ENCODE results near the gene INTS7. TPM values are rescaled to one million over a fixed set of nuclear protein-coding genes. Genes with fewer than 3 reads are reported as not detected.

Gene INTS7
- total RNA-seq, 1 experiment from 2014 or later = 25.3 TPM

DNA sequence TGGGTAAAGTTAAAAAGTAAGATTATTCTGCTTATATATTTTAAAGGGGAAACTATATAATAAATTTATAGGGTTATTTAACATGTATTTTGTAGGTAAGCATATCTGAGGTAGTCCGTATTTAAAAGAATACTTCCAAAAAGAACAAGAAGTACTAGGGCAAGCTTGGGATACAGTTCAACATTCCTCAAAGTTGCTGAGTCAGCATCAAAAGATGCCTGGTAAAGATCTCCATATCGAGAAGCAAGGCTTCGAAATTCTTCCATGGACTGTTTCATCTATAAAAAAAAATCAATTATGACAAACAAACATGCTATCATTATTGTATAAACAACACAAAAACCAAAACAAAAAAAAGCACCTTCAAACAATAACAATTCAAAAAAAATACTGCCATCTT is 67.7 kb downstream of the INTS7 start:
- no peaks in the 10 kb centered on the region for H3K79me2 ChIP-seq (ENCODE audit: low read length)
- H3K36me3 ChIP-seq (ENCODE audit: low read depth, low read length) = peaks cover 54% of the 10 kb centered on the region
- H3K4me3 ChIP-seq (ENCODE audit: low read length) = no peak overlapping the region
- no peaks in the 10 kb centered on the region for H3K9me2 ChIP-seq (replicated peaks; ENCODE audit: low read length)
- ATAC-seq = no peak
- H3K4me1 ChIP-seq (ENCODE audit: insufficient read depth, low read length) = no peaks in the 10 kb centered on the region
- no peaks in the 10 kb centered on the region for H3K27me3 ChIP-seq (ENCODE audit: low read length)
- H3K4me2 ChIP-seq (ENCODE audit: low read length) = no peak overlapping the region
- H2AFZ ChIP-seq (ENCODE audit: low read length) = no peak overlapping the region
- ChIA-PET CTCF (no interaction called here), POLR2A (ENCODE audit: unreplicated experiment) (no interaction called here)
- H3K9me3 ChIP-seq (ENCODE audit: low read length) = no peaks in the 10 kb centered on the region
- TF ChIP-seq EZH2phosphoT487 (IDR thresholded peaks at IDR 0.05; ENCODE audit: borderline replicate concordance, low read length) (no peak), EZH2 (IDR thresholded peaks at IDR 0.05; ENCODE audit: low read length, unreplicated experiment) (no peak)
- TF ChIP-seq, protein P1, sequence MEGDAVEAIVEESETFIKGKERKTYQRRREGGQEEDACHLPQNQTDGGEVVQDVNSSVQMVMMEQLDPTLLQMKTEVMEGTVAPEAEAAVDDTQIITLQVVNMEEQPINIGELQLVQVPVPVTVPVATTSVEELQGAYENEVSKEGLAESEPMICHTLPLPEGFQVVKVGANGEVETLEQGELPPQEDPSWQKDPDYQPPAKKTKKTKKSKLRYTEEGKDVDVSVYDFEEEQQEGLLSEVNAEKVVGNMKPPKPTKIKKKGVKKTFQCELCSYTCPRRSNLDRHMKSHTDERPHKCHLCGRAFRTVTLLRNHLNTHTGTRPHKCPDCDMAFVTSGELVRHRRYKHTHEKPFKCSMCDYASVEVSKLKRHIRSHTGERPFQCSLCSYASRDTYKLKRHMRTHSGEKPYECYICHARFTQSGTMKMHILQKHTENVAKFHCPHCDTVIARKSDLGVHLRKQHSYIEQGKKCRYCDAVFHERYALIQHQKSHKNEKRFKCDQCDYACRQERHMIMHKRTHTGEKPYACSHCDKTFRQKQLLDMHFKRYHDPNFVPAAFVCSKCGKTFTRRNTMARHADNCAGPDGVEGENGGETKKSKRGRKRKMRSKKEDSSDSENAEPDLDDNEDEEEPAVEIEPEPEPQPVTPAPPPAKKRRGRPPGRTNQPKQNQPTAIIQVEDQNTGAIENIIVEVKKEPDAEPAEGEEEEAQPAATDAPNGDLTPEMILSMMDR (conservative IDR thresholded peaks at IDR 0.05; ENCODE audit: low read depth, low read length) = no peak
- H3K27ac ChIP-seq (ENCODE audit: low read length) = no peak overlapping the region
- 0 out of 2 replicates have a peak, but pooled peaks cover 4% of the 10 kb centered on the region for H4K20me1 ChIP-seq (ENCODE audit: low read length)
- BruUV-seq (replicated peaks) = no TSS peak
- intact Hi-C loops (cut with micrococcal nuclease) = no loop called here
- H3K9ac ChIP-seq (ENCODE audit: low read length) = no peak overlapping the region
- no peaks in the 10 kb centered on the region for H3F3A ChIP-seq (ENCODE audit: low read length, unreplicated experiment)
- DNase-seq = no peak

DNA sequence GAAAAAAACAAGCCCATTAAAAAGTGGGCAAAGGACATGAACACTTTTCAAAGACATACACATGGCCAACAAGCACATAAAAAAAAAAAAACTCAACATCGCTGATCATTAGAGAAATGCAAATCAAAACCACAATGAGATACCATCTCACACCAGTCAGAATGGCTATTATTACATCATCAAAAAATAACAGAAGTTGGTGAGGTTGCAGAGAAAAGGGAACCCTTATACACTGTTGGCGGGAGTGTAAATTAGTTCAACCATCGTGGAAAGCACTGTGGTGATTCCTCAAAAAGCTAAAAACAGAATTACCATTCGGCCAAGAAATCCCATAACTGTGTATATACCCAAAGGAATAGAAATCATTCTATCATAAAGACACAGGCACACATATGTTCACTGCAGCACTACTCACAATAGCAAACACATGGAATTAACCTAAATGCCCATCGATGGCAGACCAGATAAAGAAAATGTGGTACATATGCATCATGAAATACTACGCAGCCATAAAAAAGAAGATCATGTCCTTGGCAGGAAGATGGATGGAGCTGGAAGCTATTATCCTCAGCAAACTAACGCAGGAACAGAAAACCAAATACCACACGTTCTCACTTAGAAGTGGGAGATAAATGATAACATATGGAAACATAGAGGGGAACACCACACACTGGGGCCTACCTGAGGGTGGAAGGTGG is 70.1 kb downstream of the INTS7 start:
- H3K27ac ChIP-seq (ENCODE audit: low read length) = no peak overlapping the region
- H3K9ac ChIP-seq (ENCODE audit: low read length) = no peak overlapping the region
- no peak for DNase-seq
- H3K27me3 ChIP-seq (ENCODE audit: low read length) = no peaks in the 10 kb centered on the region
- 0 out of 2 replicates have a peak, but pooled peaks cover 4% of the 10 kb centered on the region for H4K20me1 ChIP-seq (ENCODE audit: low read length)
- H3K9me2 ChIP-seq (replicated peaks; ENCODE audit: low read length) = no peaks in the 10 kb centered on the region
- peaks cover 59% of the 10 kb centered on the region for H3K36me3 ChIP-seq (ENCODE audit: low read depth, low read length)
- H3K9me3 ChIP-seq (ENCODE audit: low read length) = no peaks in the 10 kb centered on the region
- H3K4me3 ChIP-seq (ENCODE audit: low read length) = no peak overlapping the region
- no peaks in the 10 kb centered on the region for H3K79me2 ChIP-seq (ENCODE audit: low read length)
- BruUV-seq (replicated peaks) = no TSS peak
- no peaks in the 10 kb centered on the region for H3K4me1 ChIP-seq (ENCODE audit: insufficient read depth, low read length)
- ChIA-PET POLR2A (ENCODE audit: unreplicated experiment) (no interaction called here), CTCF (no interaction called here)
- H3F3A ChIP-seq (ENCODE audit: low read length, unreplicated experiment) = no peaks in the 10 kb centered on the region
- intact Hi-C loops (cut with micrococcal nuclease) = no loop called here
- H2AFZ ChIP-seq (ENCODE audit: low read length) = no peak overlapping the region
- H3K4me2 ChIP-seq (ENCODE audit: low read length) = no peak overlapping the region
- no peak for ATAC-seq
- no peak for TF ChIP-seq EZH2 (IDR thresholded peaks at IDR 0.05; ENCODE audit: low read length, unreplicated experiment)
- TF ChIP-seq EZH2phosphoT487 (IDR thresholded peaks at IDR 0.05; ENCODE audit: borderline replicate concordance, low read length) = no peak
- TF ChIP-seq, protein P1 (conservative IDR thresholded peaks at IDR 0.05; ENCODE audit: low read depth, low read length) = no peak

DNA sequence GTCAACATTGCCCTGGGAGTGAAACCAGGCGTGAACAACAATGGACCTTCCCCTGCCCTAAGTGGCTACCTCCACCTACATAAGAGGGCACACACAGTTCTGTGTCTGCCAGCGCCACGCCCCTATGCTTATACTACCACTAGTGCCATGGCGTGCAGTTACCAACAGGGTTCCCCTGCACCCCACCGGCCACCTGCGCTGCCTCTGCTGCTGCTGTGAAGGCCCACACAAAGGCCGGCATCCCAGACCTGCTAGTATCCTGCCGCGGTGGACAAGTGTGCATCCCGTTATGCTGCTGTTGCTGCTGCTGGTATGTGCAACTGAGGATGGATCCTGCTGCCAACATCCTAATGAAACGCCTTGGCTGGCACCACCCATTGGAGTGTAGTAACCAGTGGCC is 75.7 kb downstream of the INTS7 start:
- Histone ChIP-seq H3K4me2 (ENCODE audit: low read length) (no peak overlapping the region), H3F3A (ENCODE audit: low read length, unreplicated experiment) (no peaks in the 10 kb centered on the region), H3K27me3 (ENCODE audit: low read length) (no peaks in the 10 kb centered on the region), H3K4me1 (ENCODE audit: insufficient read depth, low read length) (no peaks in the 10 kb centered on the region), H3K9me3 (ENCODE audit: low read length) (no peaks in the 10 kb centered on the region), H3K9me2 (replicated peaks; ENCODE audit: low read length) (no peaks in the 10 kb centered on the region), H2AFZ (ENCODE audit: low read length) (no peak overlapping the region), H3K79me2 (ENCODE audit: low read length) (no peaks in the 10 kb centered on the region), H3K27ac (ENCODE audit: low read length) (no peak overlapping the region), H3K9ac (ENCODE audit: low read length) (no peak overlapping the region), H4K20me1 (ENCODE audit: low read length) (no peaks in the 10 kb centered on the region), H3K4me3 (ENCODE audit: low read length) (no peak overlapping the region), H3K36me3 (ENCODE audit: low read depth, low read length) (peaks cover 59% of the 10 kb centered on the region)
- ChIA-PET CTCF (no interaction called here), POLR2A (ENCODE audit: unreplicated experiment) (no interaction called here)
- DNase-seq (no peak), ATAC-seq (no peak)
- intact Hi-C loops (cut with micrococcal nuclease) = no loop called here
- TF ChIP-seq EZH2phosphoT487 (IDR thresholded peaks at IDR 0.05; ENCODE audit: borderline replicate concordance, low read length) (no peak), EZH2 (IDR thresholded peaks at IDR 0.05; ENCODE audit: low read length, unreplicated experiment) (no peak)
- TF ChIP-seq, protein P1 (conservative IDR thresholded peaks at IDR 0.05; ENCODE audit: low read depth, low read length) = no peak
- BruUV-seq (replicated peaks) = no TSS peak
